ENCODE data around the gene SORD.

GRCh38 chr15:45112591-45113379 lies 89.8 kb downstream of the SORD start:
- TF ChIP-seq CTCF (IDR thresholded peaks at IDR 0.05) (no peak), POLR2A (IDR thresholded peaks at IDR 0.05) (no peak), EP300 (IDR thresholded peaks at IDR 0.05) (no peak)
